ENCODE data around the gene LIPC.

LIPC gene

DNA sequence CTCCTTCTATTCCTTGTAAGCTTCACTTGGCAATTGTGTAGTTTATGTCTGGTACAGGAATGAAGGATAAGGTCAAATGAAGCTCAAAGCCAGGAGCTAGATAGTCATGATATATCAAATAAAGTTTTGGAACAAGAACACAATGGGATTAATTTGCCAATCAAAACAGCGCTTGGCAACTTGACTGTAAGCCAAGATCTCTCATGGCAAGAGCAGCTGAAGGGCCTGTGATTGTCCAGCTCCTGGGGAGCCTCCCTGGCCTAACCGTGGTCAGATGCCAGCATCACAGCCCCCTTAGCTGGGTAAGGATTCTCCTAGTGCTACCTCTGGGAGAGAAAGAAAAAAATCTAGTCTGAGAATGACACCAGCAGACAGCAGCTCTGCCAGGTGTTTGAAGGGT, 97.2 kb downstream of the LIPC start:
- DNase-seq (ENCODE audit: extremely low spot score) = no peak
- no peak for TF ChIP-seq CTCF (IDR thresholded peaks at IDR 0.05; ENCODE audit: control extremely low read depth, extremely low read depth, low read depth, missing control alignments)
- CTCF ChIA-PET = interaction anchor here (1.2 to 1.6 kb wide), 2 partner anchors 24 to 31 kb away, joined by 3 to 8 read pairs; no protein-coding TSS in a partner anchor
- POLR2A ChIA-PET = no interaction called here

- no peak for DNase-seq (ENCODE audit: extremely low spot score)
- ChIA-PET CTCF (no interaction called here), POLR2A (no interaction called here)
- TF ChIP-seq CTCF (IDR thresholded peaks at IDR 0.05; ENCODE audit: control extremely low read depth, extremely low read depth, low read depth, missing control alignments) = no peak
These were observed 98.3 kb downstream of the LIPC start for GRCh38 chr15:58530056-58530590.

- DNase-seq (ENCODE audit: extremely low spot score) = no peak
- ChIA-PET POLR2A (interaction anchor here (0.7 kb wide), 1 partner anchor 252 kb away, joined by 8 read pairs; no protein-coding TSS in a partner anchor), CTCF (interaction anchor here (1.1 kb wide), 1 partner anchor 9 kb away, joined by 4 read pairs; no protein-coding TSS in a partner anchor)
- no peak for TF ChIP-seq CTCF (IDR thresholded peaks at IDR 0.05; ENCODE audit: control extremely low read depth, extremely low read depth, low read depth, missing control alignments)
These were observed 100.3 kb downstream of the LIPC start for GRCh38 chr15:58532126-58532525.

DNA sequence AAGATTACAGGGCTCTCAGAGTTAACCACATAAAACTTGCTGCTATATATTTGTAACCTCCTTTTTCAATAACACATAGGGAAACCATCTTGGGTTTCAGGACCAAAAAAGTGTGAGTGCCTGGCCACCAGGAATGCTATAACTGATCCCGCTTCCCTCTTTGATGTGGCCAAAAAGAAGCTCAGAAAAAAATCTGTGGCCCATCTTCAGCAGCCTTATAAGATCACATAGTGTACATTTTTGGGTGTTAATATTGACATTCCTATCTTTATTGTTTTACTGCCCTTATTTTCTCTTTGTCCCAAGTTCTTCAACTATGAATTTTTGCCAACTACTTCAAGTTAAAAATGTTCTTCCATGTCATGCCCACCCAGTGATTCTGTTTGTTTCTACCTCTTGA, 102.8 kb downstream of the LIPC start:
- ChIA-PET CTCF (interaction anchor here (1.1 to 1.2 kb wide), 2 partner anchors 9 to 29 kb away, joined by 3 to 4 read pairs; no protein-coding TSS in a partner anchor), POLR2A (no interaction called here)
- DNase-seq (ENCODE audit: extremely low spot score) = no peak
- TF ChIP-seq CTCF (IDR thresholded peaks at IDR 0.05; ENCODE audit: control extremely low read depth, extremely low read depth, low read depth, missing control alignments) = no peak

GRCh38 chr15:58535337-58535736, 103.5 kb downstream of the LIPC start:
- CTCF ChIA-PET = interaction anchor here (1.1 to 1.2 kb wide), 2 partner anchors 8 to 30 kb away, joined by 3 to 4 read pairs; no protein-coding TSS in a partner anchor
- no peak for DNase-seq (ENCODE audit: extremely low spot score)
- POLR2A ChIA-PET = no interaction called here
- TF ChIP-seq CTCF (IDR thresholded peaks at IDR 0.05; ENCODE audit: control extremely low read depth, extremely low read depth, low read depth, missing control alignments) = no peak

- DNase-seq (ENCODE audit: extremely low spot score) = no peak
- POLR2A ChIA-PET = no interaction called here
- CTCF ChIA-PET = interaction anchor here (1.1 kb wide), 1 partner anchor 31 kb away, joined by 3 read pairs; no protein-coding TSS in a partner anchor
- no peak for TF ChIP-seq CTCF (IDR thresholded peaks at IDR 0.05; ENCODE audit: control extremely low read depth, extremely low read depth, low read depth, missing control alignments)
These were observed 104.1 kb downstream of the LIPC start for GRCh38 chr15:58535894-58536293.
